ENCODE results near the gene DNAH8. TPM values are rescaled to one million over a fixed set of nuclear protein-coding genes. Genes with fewer than 3 reads are reported as not detected.

DNAH8 gene
- under 1 TPM in 1 of 3 donors, not detected in 2; under 0.01 TPM for polyA plus RNA-seq

GRCh38 chr6:38715016-38715689, at the start of gene DNAH8:
Gene DNAH8, plus strand, starts transcription at chr6:38715311. Its CDS starts 7,499 bp downstream, at chr6:38722810.
- no peak within 1 kb of the TSS for H3K27ac ChIP-seq (ENCODE audit: low read depth, low read length)
- WGBS, 3 donors = 4 to 7% (median 5%) methylated on average over 42 to 44 of the region's 44 CpGs

GRCh38 chr6:38671885-38672467, 43.1 kb upstream of the DNAH8 start:
- WGBS, 3 donors = 12 to 19% (median 17%) methylated on average over 2 of the region's 2 CpGs
- no peak overlapping the region for H3K27ac ChIP-seq (ENCODE audit: low read depth, low read length)

- H3K27ac ChIP-seq (ENCODE audit: low read depth, low read length) = no peak overlapping the region
- 18 to 35% (median 28%) methylated on average over 9 of the region's 9 CpGs for WGBS, 3 donors
Observed at GRCh38 chr6:38673397-38674165, 41.5 kb upstream of the DNAH8 start.

GRCh38 chr6:38676236-38676973, 38.7 kb upstream of the DNAH8 start:
- H3K27ac ChIP-seq (ENCODE audit: low read depth, low read length) = no peak overlapping the region
- 40 to 81% (median 70%) methylated on average over 2 of the region's 2 CpGs for WGBS, 3 donors

GRCh38 chr6:38676974-38677544, 38.1 kb upstream of the DNAH8 start:
- no peak overlapping the region for H3K27ac ChIP-seq (ENCODE audit: low read depth, low read length)
- WGBS, 3 donors = 26 to 74% (median 71%) methylated on average over 1 of the region's 1 CpG

- WGBS, 3 donors = 88 to 95% (median 89%) methylated on average over 7 of the region's 7 CpGs
Observed at GRCh38 chr6:38678178-38678760, 36.8 kb upstream of the DNAH8 start.

GRCh38 chr6:38679668-38680067, 35.4 kb upstream of the DNAH8 start:
- WGBS, 3 donors = 89 to 96% (median 95%) methylated on average over 1 of the region's 1 CpG
- H3K27ac ChIP-seq (ENCODE audit: low read depth, low read length) = no peak overlapping the region

More at GRCh38 chr6:38678178-38678760, 36.8 kb upstream of the DNAH8 start:
- no peak overlapping the region for H3K27ac ChIP-seq (ENCODE audit: low read depth, low read length)

- H3K27ac ChIP-seq (ENCODE audit: low read depth, low read length) = no peak overlapping the region
- 93 to 97% (median 93%) methylated on average over 2 of the region's 2 CpGs for WGBS, 3 donors
Observed at GRCh38 chr6:38681850-38682249, 33.3 kb upstream of the DNAH8 start.

- H3K27ac ChIP-seq (ENCODE audit: low read depth, low read length) = no peak overlapping the region
- WGBS, 3 donors = 88 to 96% (median 92%) methylated on average over 1 of the region's 1 CpG
Observed at GRCh38 chr6:38684237-38684636, 30.9 kb upstream of the DNAH8 start.

GRCh38 chr6:38684904-38685303, 30.2 kb upstream of the DNAH8 start:
- H3K27ac ChIP-seq (ENCODE audit: low read depth, low read length) = no peak overlapping the region
- WGBS, 3 donors = 84 to 95% (median 94%) methylated on average over 3 of the region's 3 CpGs

- 79 to 88% (median 84%) methylated on average over 4 of the region's 4 CpGs for WGBS, 3 donors
- H3K27ac ChIP-seq (ENCODE audit: low read depth, low read length) = no peak overlapping the region
Observed at GRCh38 chr6:38686270-38687042, 28.7 kb upstream of the DNAH8 start.

GRCh38 chr6:38687043-38687353, 28.1 kb upstream of the DNAH8 start:
- WGBS, 3 donors = 70 to 92% (median 92%) methylated on average over 2 of the region's 2 CpGs
- H3K27ac ChIP-seq (ENCODE audit: low read depth, low read length) = no peak overlapping the region

GRCh38 chr6:38687549-38687948, 27.6 kb upstream of the DNAH8 start:
- 91 to 98% (median 91%) methylated on average over 1 of the region's 1 CpG for WGBS, 3 donors
- no peak overlapping the region for H3K27ac ChIP-seq (ENCODE audit: low read depth, low read length)

- 51 to 77% (median 60%) methylated on average over 6 of the region's 6 CpGs for WGBS, 3 donors
Observed at GRCh38 chr6:38688579-38689087, 26.5 kb upstream of the DNAH8 start.

GRCh38 chr6:38695227-38695900, 19.7 kb upstream of the DNAH8 start:
- H3K27ac ChIP-seq (ENCODE audit: low read depth, low read length) = no peak overlapping the region
- WGBS, 3 donors = 93 to 98% (median 95%) methylated on average over 2 of the region's 2 CpGs

More at GRCh38 chr6:38688579-38689087, 26.5 kb upstream of the DNAH8 start:
- no peak overlapping the region for H3K27ac ChIP-seq (ENCODE audit: low read depth, low read length)

- 67 to 79% (median 69%) methylated on average over 1 of the region's 1 CpG for WGBS, 3 donors
- H3K27ac ChIP-seq (ENCODE audit: low read depth, low read length) = no peak overlapping the region
Observed at GRCh38 chr6:38695933-38696332, 19.2 kb upstream of the DNAH8 start.

- H3K27ac ChIP-seq (ENCODE audit: low read depth, low read length) = no peak overlapping the region
Observed at GRCh38 chr6:38696345-38696744, 18.8 kb upstream of the DNAH8 start.
